OCI-LY3 (cell line): ENCODE data around the gene CMKLR1.

Experiments
- EZH2phosphoT487 ChIP-seq: fragments of 200-600 bp; shearing (Covaris generic); IDR thresholded peaks from 2 replicates; pipeline ENCODE4 v1.6.1; 2018; ENCODE audit warnings: antibody characterized with exemption, mixed run types, low read depth
- TF ChIP-seq, protein P1 (sequence below): fragments of 200-600, 300-600 bp; sonication (generic); IDR thresholded peaks from 2 replicates; pipeline ENCODE4 v1.5.1; 2014; ENCODE audit warnings: antibody characterized with exemption, low read length, low read depth

GRCh38 chr12:108305991-108306501, 33.1 kb downstream of the CMKLR1 start:
- TF ChIP-seq, protein P1, sequence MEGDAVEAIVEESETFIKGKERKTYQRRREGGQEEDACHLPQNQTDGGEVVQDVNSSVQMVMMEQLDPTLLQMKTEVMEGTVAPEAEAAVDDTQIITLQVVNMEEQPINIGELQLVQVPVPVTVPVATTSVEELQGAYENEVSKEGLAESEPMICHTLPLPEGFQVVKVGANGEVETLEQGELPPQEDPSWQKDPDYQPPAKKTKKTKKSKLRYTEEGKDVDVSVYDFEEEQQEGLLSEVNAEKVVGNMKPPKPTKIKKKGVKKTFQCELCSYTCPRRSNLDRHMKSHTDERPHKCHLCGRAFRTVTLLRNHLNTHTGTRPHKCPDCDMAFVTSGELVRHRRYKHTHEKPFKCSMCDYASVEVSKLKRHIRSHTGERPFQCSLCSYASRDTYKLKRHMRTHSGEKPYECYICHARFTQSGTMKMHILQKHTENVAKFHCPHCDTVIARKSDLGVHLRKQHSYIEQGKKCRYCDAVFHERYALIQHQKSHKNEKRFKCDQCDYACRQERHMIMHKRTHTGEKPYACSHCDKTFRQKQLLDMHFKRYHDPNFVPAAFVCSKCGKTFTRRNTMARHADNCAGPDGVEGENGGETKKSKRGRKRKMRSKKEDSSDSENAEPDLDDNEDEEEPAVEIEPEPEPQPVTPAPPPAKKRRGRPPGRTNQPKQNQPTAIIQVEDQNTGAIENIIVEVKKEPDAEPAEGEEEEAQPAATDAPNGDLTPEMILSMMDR, result no peak
- TF ChIP-seq EZH2phosphoT487, result no peak
